Subcutaneous preadipocyte (primary cell): ENCODE data around the gene TOPBP1. TPM values are rescaled to one million over a fixed set of nuclear protein-coding genes. Genes with fewer than 3 reads are reported as not detected.

ENCODE experiments used
- small RNA-seq: library from RNA; depleted of rRNA; stranded (forward); fragments of <200 nt; gene quantifications from one replicate; pipeline ENCODE3, GENCODE V24; 2012
- total RNA-seq: library from RNA; depleted of rRNA; stranded (reverse); fragments of >200 nt; gene quantifications from 2 replicates; pipeline ENCODE4 v1.2.3, GENCODE V29; 2012

TOPBP1 gene
- 41.2 and 62.2 TPM in 2 replicates for total RNA-seq

DNA sequence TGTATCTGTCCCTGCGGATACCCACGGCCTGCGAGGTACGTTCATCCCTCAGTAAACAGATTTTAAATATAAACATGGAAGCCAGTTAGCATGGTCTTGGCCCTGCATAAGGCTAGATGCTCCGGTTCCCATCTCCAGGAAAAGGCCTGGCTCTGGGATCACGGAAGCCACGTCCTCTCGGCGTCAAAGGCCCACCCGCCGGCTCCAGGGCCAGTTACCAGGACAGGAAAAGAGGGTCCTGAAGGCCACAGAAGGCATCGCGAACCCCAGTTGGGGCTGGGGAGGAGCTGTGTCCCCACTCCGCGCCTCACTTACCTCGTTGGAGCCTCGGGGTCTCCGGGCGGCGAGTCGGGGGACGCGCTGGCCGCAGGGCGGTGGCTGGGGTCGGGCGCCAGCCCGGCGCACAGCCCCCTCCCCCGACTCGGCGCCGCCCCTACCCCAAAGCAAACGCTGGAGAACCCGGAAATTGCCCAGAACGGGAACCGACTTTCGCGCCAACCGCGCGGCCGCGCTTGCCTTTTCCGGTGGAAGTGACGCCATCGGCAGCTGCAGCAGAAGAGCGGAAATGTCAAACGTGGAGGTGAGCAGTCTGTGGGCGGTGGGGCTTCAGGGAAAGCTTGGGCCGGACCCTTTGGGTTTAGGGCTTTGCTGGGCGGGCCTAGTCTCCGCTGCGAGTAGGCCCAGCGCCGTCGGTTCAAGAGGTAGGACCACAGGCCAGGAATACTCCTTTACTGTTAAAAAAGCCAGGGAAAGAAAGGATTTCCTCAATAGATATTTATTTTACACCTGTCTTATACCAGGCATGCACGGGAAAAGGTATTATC lies at the start of gene TOPBP1:
Gene TOPBP1, minus strand, starts transcription at position 488 of the 824 bp plus-strand sequence. CDS start 814 bp downstream, outside the sequence.

DNA sequence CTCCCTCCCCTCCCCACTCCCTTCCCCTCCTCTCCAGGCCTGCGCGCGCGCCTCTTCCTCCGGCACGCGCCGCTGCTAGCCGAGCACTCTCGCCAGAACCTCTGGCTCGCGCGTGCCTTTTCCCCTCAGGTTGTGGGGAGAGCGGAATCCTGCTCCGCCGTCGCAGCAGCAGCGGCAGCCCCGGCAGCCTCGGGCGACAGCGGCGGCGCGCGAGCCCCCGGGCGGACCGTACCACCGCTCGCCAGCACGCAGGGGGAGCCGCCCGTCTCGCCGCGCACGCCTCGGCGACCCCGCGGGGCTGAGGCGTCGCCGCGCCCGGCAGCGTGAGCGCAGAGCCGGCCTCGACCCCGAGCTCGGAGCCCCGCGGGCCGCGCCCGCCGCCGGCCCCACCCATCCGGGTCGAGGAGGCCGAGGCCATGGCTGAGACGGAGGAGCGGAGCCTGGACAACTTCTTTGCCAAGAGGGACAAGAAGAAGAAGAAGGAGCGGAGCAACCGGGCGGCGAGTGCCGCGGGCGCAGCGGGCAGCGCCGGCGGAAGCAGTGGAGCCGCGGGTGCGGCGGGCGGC lies 88.0 kb downstream of the TOPBP1 start, which contains the start of gene CDV3:
Gene CDV3, plus strand, starts transcription at position 58 of the 566 bp plus-strand sequence. Its CDS starts 359 bp downstream, at position 417.

Small RNA genes lying within 50 kb of the gene (small RNA-seq; reads per million reads assigned to genes)
- gene RF00438 (not detected), gene RNA5SP140 (not detected), gene RNU6-678P (not detected)

Other genes starting within 250 kb of the TOPBP1 start
- gene CDV3, start 88.3 kb downstream of the TOPBP1 start, total RNA-seq, result 112 and 166 TPM in 2 replicates
- under 0.01 TPM in 2 replicates for gene TF, start 84.5 kb upstream of the TOPBP1 start, total RNA-seq
- 66.1 and 80.9 TPM in 2 replicates for gene SRPRB, start 143.9 kb upstream of the TOPBP1 start, total RNA-seq
- gene RAB6B, start 233.9 kb upstream of the TOPBP1 start, total RNA-seq, result 0.20 and 0.37 TPM in 2 replicates